Inflammatory macrophage (primary cell): Measurements from ENCODE around the gene PBX3.
"Not testable (repeated sequence)": the region's sequence is repeated elsewhere in the genome, so short reads cannot be mapped to it uniquely, and the experiment has no call there.

Experiments
- DNase-seq, 2 donors: peaks; one replicate each; pipeline ENCODE4 v3.0.0-alpha.2; 2020 to 2022

The PBX3 gene

GRCh38 chr9:125778538-125779219 lies 31.5 kb downstream of the PBX3 start:
- not testable (repeated sequence) for DNase-seq

GRCh38 chr9:125779220-125779565 lies 32.0 kb downstream of the PBX3 start:
- not testable (repeated sequence) for DNase-seq

GRCh38 chr9:125782718-125783117 lies 35.5 kb downstream of the PBX3 start:
- DNase-seq, result no peak

GRCh38 chr9:125784286-125785049 lies 37.3 kb downstream of the PBX3 start:
- DNase-seq, result no peak

- DNase-seq, result peak; percentile 81 to 83
These were observed 38.1 kb downstream of the PBX3 start for GRCh38 chr9:125785248-125785751.

- DNase-seq, result no peak
These were observed 40.5 kb downstream of the PBX3 start for GRCh38 chr9:125787715-125788114.

GRCh38 chr9:125789196-125789595 lies 42.0 kb downstream of the PBX3 start:
- peak; percentile 16 to 21 for DNase-seq

GRCh38 chr9:125794708-125795107 lies 47.5 kb downstream of the PBX3 start:
- no peak for DNase-seq

GRCh38 chr9:125795970-125796596 lies 48.9 kb downstream of the PBX3 start:
- no peak for DNase-seq

- no peak for DNase-seq
These were observed 50.8 kb downstream of the PBX3 start for GRCh38 chr9:125797930-125798329.

- DNase-seq, result no peak
These were observed 56.4 kb downstream of the PBX3 start for GRCh38 chr9:125803526-125803925.

GRCh38 chr9:125805057-125805456 lies 57.9 kb downstream of the PBX3 start:
- DNase-seq, result no peak

GRCh38 chr9:125805586-125805985 lies 58.4 kb downstream of the PBX3 start:
- no peak for DNase-seq

GRCh38 chr9:125807079-125807478 lies 59.9 kb downstream of the PBX3 start:
- DNase-seq, result no peak

- DNase-seq, result no peak
These were observed 63.0 kb downstream of the PBX3 start for GRCh38 chr9:125810161-125810560.

GRCh38 chr9:125811002-125811401 lies 63.8 kb downstream of the PBX3 start:
- DNase-seq, result no peak

- no peak for DNase-seq
These were observed 65.2 kb downstream of the PBX3 start for GRCh38 chr9:125812403-125812802.

- no peak for DNase-seq
These were observed 68.4 kb downstream of the PBX3 start for GRCh38 chr9:125815568-125815967.

GRCh38 chr9:125816321-125816720 lies 69.1 kb downstream of the PBX3 start:
- no peak for DNase-seq

GRCh38 chr9:125820100-125820804 lies 73.1 kb downstream of the PBX3 start:
- no peak for DNase-seq

- no peak for DNase-seq
These were observed 73.9 kb downstream of the PBX3 start for GRCh38 chr9:125821078-125821477.

- DNase-seq, result no peak
These were observed 75.0 kb downstream of the PBX3 start for GRCh38 chr9:125822160-125822559.

- DNase-seq, result no peak
These were observed 75.7 kb downstream of the PBX3 start for GRCh38 chr9:125822902-125823301.
